Mesendoderm (in vitro differentiated cells): Measurements from ENCODE around the gene ERVFRD-1.

Experiments used
- DNase-seq: peaks from one replicate; pipeline ENCODE4 v3.0.0; 2013
- H2AK5ac ChIP-seq: 2 replicates; pipeline ENCODE4 v1.6.1; 2013; ENCODE audit warnings: low read length, inconsistent platforms
- H2BK120ac ChIP-seq: 2 replicates; pipeline ENCODE4 v1.6.1; 2013; ENCODE audit warnings: low read depth, mild to moderate bottlenecking, low read length, moderate library complexity, mixed read lengths
- H2BK15ac ChIP-seq: replicated peaks from 2 replicates; pipeline ENCODE4 v1.6.1; 2013; ENCODE audit warnings: low read depth, mild to moderate bottlenecking, moderate library complexity
- H2BK5ac ChIP-seq: 2 replicates; pipeline ENCODE4 v1.6.1; 2013; ENCODE audit warnings: low read length, inconsistent platforms
- H3K18ac ChIP-seq: 2 replicates; pipeline ENCODE4 v1.6.1; 2013; ENCODE audit warnings: mild to moderate bottlenecking, low read length, mixed read lengths
- H3K23ac ChIP-seq: one replicate; pipeline ENCODE4 v1.6.1; 2013; ENCODE audit warnings: low read length
- H3K27ac ChIP-seq: 2 replicates; pipeline ENCODE4 v1.5.1; 2013; ENCODE audit warnings: low read depth, mild to moderate bottlenecking, inconsistent platforms, low read length, moderate library complexity
- H3K27me3 ChIP-seq: 2 replicates; pipeline ENCODE4 v1.6.1; 2013; ENCODE audit warnings: low read length, control low read depth, mild to moderate bottlenecking, inconsistent platforms; ENCODE audit not compliant: insufficient read depth, poor library complexity
- H3K36me3 ChIP-seq: 2 replicates; pipeline ENCODE4 v1.6.1; 2013; ENCODE audit warnings: low read length, inconsistent platforms; ENCODE audit not compliant: control insufficient read depth, insufficient read depth
- H3K4ac ChIP-seq: one replicate; pipeline ENCODE4 v1.6.1; 2013; ENCODE audit warnings: low read depth, mild to moderate bottlenecking, low read length, moderate library complexity
- H3K4me1 ChIP-seq: 2 replicates; pipeline ENCODE4 v1.6.1; 2013; ENCODE audit warnings: low read depth, low read length, inconsistent platforms; ENCODE audit not compliant: control insufficient read depth
- H3K4me2 ChIP-seq: 2 replicates; pipeline ENCODE4 v1.6.1; 2013; ENCODE audit warnings: low read length
- H3K4me3 ChIP-seq: 2 replicates; pipeline ENCODE4 v1.5.1; 2013; ENCODE audit warnings: mild to moderate bottlenecking, low read length
- H3K56ac ChIP-seq: one replicate; pipeline ENCODE4 v1.6.1; 2013; ENCODE audit warnings: low read length
- H3K79me1 ChIP-seq: 2 replicates; pipeline ENCODE4 v1.6.1; 2013; ENCODE audit warnings: low read length, inconsistent platforms
- H3K79me2 ChIP-seq: 2 replicates; pipeline ENCODE4 v1.6.1; 2013; ENCODE audit warnings: mild to moderate bottlenecking, low read length; ENCODE audit not compliant: control insufficient read depth, insufficient read depth
- H3K9ac ChIP-seq: 2 replicates; pipeline ENCODE4 v1.6.1; 2013; ENCODE audit warnings: low read length, inconsistent platforms
- H4K5ac ChIP-seq: one replicate; pipeline ENCODE4 v1.6.1; 2013; ENCODE audit warnings: low read length
- H4K8ac ChIP-seq: one replicate; pipeline ENCODE4 v1.6.1; 2013; ENCODE audit warnings: low read depth, mild to moderate bottlenecking, control low read depth, low read length, moderate library complexity
- WGBS: extraction: QIAGEN DNeasy Blood & Tissue Kit; methylation state at CpG from one replicate; pipeline ENCODE4 v1.1.7; 2013; ENCODE audit warnings: low lambda C conversion rate, missing lambda C conversion rate; ENCODE audit not compliant: insufficient coverage; ENCODE audit errors: extremely low coverage; 5-methylcytosine and 5-hydroxymethylcytosine counted together

Gene ERVFRD-1

GRCh38 chr6:11149551-11149950, 38.0 kb upstream of the ERVFRD-1 start:
- Histone ChIP-seq H3K9ac (no peak overlapping the region), H3K27ac (no peak overlapping the region), H3K27me3 (no peaks in the 10 kb centered on the region), H3K4me2 (no peak overlapping the region), H3K56ac (no peak overlapping the region), H3K4me3 (no peak overlapping the region), H2AK5ac (no peak overlapping the region), H3K18ac (no peak overlapping the region), H2BK5ac (no peak overlapping the region), H4K5ac (no peak overlapping the region), H4K8ac (no peak overlapping the region), H3K79me1 (no peaks in the 10 kb centered on the region), H3K36me3 (no peaks in the 10 kb centered on the region), H3K79me2 (no peaks in the 10 kb centered on the region), H2BK15ac (no peak overlapping the region), H2BK120ac (no peak overlapping the region), H3K4ac (no peak overlapping the region), H3K23ac (no peak overlapping the region), H3K4me1 (no peaks in the 10 kb centered on the region)
- no CpG with 5 or more reads among the region's 3 CpGs for WGBS
- no peak for DNase-seq

GRCh38 chr6:11146117-11146826, 34.7 kb upstream of the ERVFRD-1 start:
- Histone ChIP-seq H3K4me2 (no peak overlapping the region), H3K56ac (peak overlapping the region; percentile 45), H3K4me1 (no peaks in the 10 kb centered on the region), H4K8ac (no peak overlapping the region), H3K23ac (no peak overlapping the region), H3K4ac (no peak overlapping the region), H3K79me2 (no peaks in the 10 kb centered on the region), H4K5ac (no peak overlapping the region), H2BK5ac (no peak overlapping the region), H2BK15ac (no peak overlapping the region), H3K27me3 (no peaks in the 10 kb centered on the region), H2BK120ac (no peak overlapping the region), H2AK5ac (no peak overlapping the region), H3K9ac (no peak overlapping the region), H3K36me3 (no peaks in the 10 kb centered on the region), H3K18ac (no peak overlapping the region), H3K79me1 (no peaks in the 10 kb centered on the region), H3K27ac (no peak overlapping the region), H3K4me3 (no peak overlapping the region)
- DNase-seq, result no peak
- no CpG with 5 or more reads among the region's 4 CpGs for WGBS

- Histone ChIP-seq H3K79me1 (no peaks in the 10 kb centered on the region), H3K4me2 (no peak overlapping the region), H2BK15ac (no peak overlapping the region), H3K23ac (no peak overlapping the region), H3K79me2 (no peaks in the 10 kb centered on the region), H2BK5ac (no peak overlapping the region), H3K36me3 (no peaks in the 10 kb centered on the region), H2BK120ac (no peak overlapping the region), H3K4ac (no peak overlapping the region), H3K4me3 (no peak overlapping the region), H2AK5ac (no peak overlapping the region), H3K56ac (no peak overlapping the region), H3K27ac (no peak overlapping the region), H3K4me1 (no peaks in the 10 kb centered on the region), H4K8ac (no peak overlapping the region), H3K27me3 (no peaks in the 10 kb centered on the region), H3K18ac (no peak overlapping the region), H4K5ac (no peak overlapping the region), H3K9ac (no peak overlapping the region)
- DNase-seq, result peak; percentile 81
- no CpG with 5 or more reads among the region's 6 CpGs for WGBS
Observed at GRCh38 chr6:11144393-11144851, 32.9 kb upstream of the ERVFRD-1 start.

- no CpG with 5 or more reads among the region's 10 CpGs for WGBS
- Histone ChIP-seq H4K5ac (no peak overlapping the region), H3K4me1 (no peaks in the 10 kb centered on the region), H3K27ac (no peak overlapping the region), H3K56ac (no peak overlapping the region), H3K36me3 (no peaks in the 10 kb centered on the region), H4K8ac (no peak overlapping the region), H2BK120ac (no peak overlapping the region), H3K9ac (no peak overlapping the region), H2BK5ac (no peak overlapping the region), H2BK15ac (no peak overlapping the region), H3K23ac (no peak overlapping the region), H3K4me2 (no peak overlapping the region), H3K4me3 (no peak overlapping the region), H3K79me1 (no peaks in the 10 kb centered on the region), H3K27me3 (no peaks in the 10 kb centered on the region), H3K18ac (no peak overlapping the region), H2AK5ac (no peak overlapping the region), H3K4ac (no peak overlapping the region), H3K79me2 (no peaks in the 10 kb centered on the region)
- DNase-seq, result peak; percentile 72
Observed at GRCh38 chr6:11143394-11144371, 32.2 kb upstream of the ERVFRD-1 start.

- Histone ChIP-seq H3K18ac (no peak overlapping the region), H2BK120ac (no peak overlapping the region), H2BK15ac (no peak overlapping the region), H2BK5ac (no peak overlapping the region), H3K23ac (no peak overlapping the region), H3K4ac (no peak overlapping the region), H3K79me2 (no peaks in the 10 kb centered on the region), H4K8ac (no peak overlapping the region), H3K36me3 (no peaks in the 10 kb centered on the region), H3K9ac (no peak overlapping the region), H3K56ac (no peak overlapping the region), H3K4me3 (no peak overlapping the region), H3K27me3 (no peaks in the 10 kb centered on the region), H4K5ac (no peak overlapping the region), H3K79me1 (no peaks in the 10 kb centered on the region), H3K27ac (no peak overlapping the region), H2AK5ac (no peak overlapping the region), H3K4me1 (no peaks in the 10 kb centered on the region), H3K4me2 (no peak overlapping the region)
- no peak for DNase-seq
- no CpG with 5 or more reads among the region's 8 CpGs for WGBS
Observed at GRCh38 chr6:11142296-11143027, 30.9 kb upstream of the ERVFRD-1 start.
